ENCODE measurements around the gene GNPTG. TPM values are rescaled to one million over a fixed set of nuclear protein-coding genes. Genes with fewer than 3 reads are reported as not detected.

GNPTG gene
- polyA plus RNA-seq, 1 of the 3 experiments (the other 2 are of a cell fraction), result 113 TPM

- Histone ChIP-seq H2AFZ (ENCODE audit: low read depth) (no peak overlapping the region), H3F3A (replicated peaks; ENCODE audit: insufficient read depth) (no peaks in the 10 kb centered on the region), H3K9me2 (no peaks in the 10 kb centered on the region), H3K4me1 (ENCODE audit: control insufficient read depth in 1 of 2, insufficient read depth in 2 of 2, low read depth in 1 of 2, low read length in 1 of 2) (peaks cover 0 to 6% of the 10 kb centered on the region in 2 experiments; a peak in 1 of 4 replicates), H3K4me3 (ENCODE audit: low read depth in 2 of 2, low read length in 1 of 2) (peak overlapping the region; percentile 57 to 64; a peak in 2 of 4 replicates), H3K27ac (ENCODE audit: low read depth in 2 of 2, low read length in 1 of 2) (peak overlapping the region in 1 of 2 experiments; percentile 42; a peak in 1 of 4 replicates), H3K4me2 (peak overlapping the region; percentile 87), H3K9ac (no peak overlapping the region; the same call in 1 of the 2 replicates), H3K9me3 (no peaks in the 10 kb centered on the region), H3K27me3 (ENCODE audit: insufficient read depth) (no peaks in the 10 kb centered on the region), H3K36me3 (replicated peaks in 1 of 2; ENCODE audit: control insufficient read depth in 1 of 2, insufficient read depth in 2 of 2, low read length in 1 of 2) (no peaks in the 10 kb centered on the region), H3K79me2 (ENCODE audit: insufficient read depth) (peaks cover 40% of the 10 kb centered on the region), H4K20me1 (ENCODE audit: insufficient read depth) (peaks cover 9% of the 10 kb centered on the region; the same call in 1 of the 2 replicates)
- CTCF ChIA-PET, result interaction anchor here (0.6 to 1.4 kb wide), 4 partner anchors 70 to 372 kb away, joined by 3 to 5 read pairs (median 3); no protein-coding TSS in a partner anchor
- TF ChIP-seq RAD21 (IDR thresholded peaks at IDR 0.05; ENCODE audit: low read length), result no peak
- POLR2A ChIA-PET, result interaction anchor here (0.6 to 1.4 kb wide), 3 partner anchors 13 to 51 kb away, joined by 3 to 7 read pairs (median 3); partner anchors contain the start of gene UQCC4
- DNase-seq, result peak; percentile 53
- 40% methylated on average over 9 of the region's 11 CpGs for WGBS (ENCODE audit: low lambda C conversion rate)
Measured at GRCh38 chr16:1407753-1408152, 56.0 kb downstream of the GNPTG start.

DNA sequence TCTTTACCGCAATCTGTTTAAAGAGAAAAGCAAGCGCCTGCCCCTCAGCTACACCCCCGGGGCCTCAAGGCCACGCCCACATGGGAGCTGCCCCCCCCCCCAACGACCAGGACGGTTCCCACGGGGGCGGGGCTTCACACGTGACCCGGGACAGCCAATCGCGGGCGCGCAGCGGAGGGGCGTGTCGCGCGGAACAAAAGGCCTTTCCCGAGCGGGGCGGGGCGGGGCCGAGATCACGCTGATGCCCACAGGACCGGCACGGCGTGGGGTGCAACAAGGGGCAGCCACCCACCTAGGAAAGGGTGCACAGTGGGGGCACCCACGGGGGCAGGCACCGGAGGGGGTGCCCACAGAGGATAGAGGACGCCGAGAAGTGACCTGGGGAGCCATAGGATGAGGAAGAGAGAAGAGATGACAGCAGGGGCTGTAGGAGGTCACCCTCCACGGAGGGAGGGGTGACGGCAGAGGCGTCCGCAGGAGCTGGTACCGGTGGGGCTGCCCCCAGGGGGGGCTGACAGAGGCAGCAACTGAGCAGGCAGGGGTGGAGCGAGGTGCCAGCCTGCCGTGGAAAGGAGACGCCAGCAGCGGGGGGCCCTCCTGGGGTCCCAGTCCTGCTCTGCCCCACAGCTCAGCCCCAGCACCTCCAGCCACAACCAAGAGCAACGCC is 56.6 kb downstream of the GNPTG start:
- Histone ChIP-seq H3F3A (replicated peaks; ENCODE audit: insufficient read depth) (peaks cover 2% of the 10 kb centered on the region), H3K9me2 (no peaks in the 10 kb centered on the region), H3K9me3 (no peaks in the 10 kb centered on the region), H3K9ac (peak overlapping the region; percentile 58; the same call in 1 of the 2 replicates), H3K79me2 (ENCODE audit: insufficient read depth) (peaks cover 46% of the 10 kb centered on the region), H3K4me1 (ENCODE audit: control insufficient read depth in 1 of 2, insufficient read depth in 2 of 2, low read depth in 1 of 2, low read length in 1 of 2) (peaks cover 0 to 6% of the 10 kb centered on the region in 2 experiments; a peak in 1 of 4 replicates), H3K4me3 (ENCODE audit: low read depth in 2 of 2, low read length in 1 of 2) (peak overlapping the region; percentile 57 to 64), H2AFZ (ENCODE audit: low read depth) (peak overlapping the region; percentile 94; the same call in 1 of the 2 replicates), H3K27me3 (ENCODE audit: insufficient read depth) (no peaks in the 10 kb centered on the region), H3K27ac (ENCODE audit: low read depth in 2 of 2, low read length in 1 of 2) (peak overlapping the region in 1 of 2 experiments; percentile 42; a peak in 3 of 4 replicates), H4K20me1 (ENCODE audit: insufficient read depth) (peaks cover 9% of the 10 kb centered on the region; the same call in 1 of the 2 replicates), H3K36me3 (replicated peaks in 1 of 2; ENCODE audit: control insufficient read depth in 1 of 2, insufficient read depth in 2 of 2, low read length in 1 of 2) (no peaks in the 10 kb centered on the region), H3K4me2 (peak overlapping the region; percentile 87)
- peak; percentile 99 for DNase-seq
- TF ChIP-seq NRF1 (IDR thresholded peaks at IDR 0.05; ENCODE audit: low read depth, low read length) (no peak), ELF1 (IDR thresholded peaks at IDR 0.05) (no peak), EP300 (IDR thresholded peaks at IDR 0.05; ENCODE audit: borderline replicate concordance in 1 of 2, low read depth in 1 of 2, low read length in 1 of 2) (no peak), JUND (IDR thresholded peaks at IDR 0.05) (no peak), FOXM1 (IDR thresholded peaks at IDR 0.05; ENCODE audit: low read depth) (no peak), GABPA (IDR thresholded peaks at IDR 0.05; ENCODE audit: low read depth) (no peak), SIN3A (IDR thresholded peaks at IDR 0.05; ENCODE audit: borderline replicate concordance, low read depth, low read length) (peak; percentile 38; the same call in 1 of the 2 replicates), SMC3 (IDR thresholded peaks at IDR 0.05; ENCODE audit: low read depth, low read length) (no peak), FOXJ3 (CRISPR knock-in tag; IDR thresholded peaks at IDR 0.05) (no peak), GATA2 (CRISPR knock-in tag; IDR thresholded peaks at IDR 0.05) (no peak), RCOR1 (IDR thresholded peaks at IDR 0.05; ENCODE audit: low read length) (no peak), RFX5 (IDR thresholded peaks at IDR 0.05; ENCODE audit: low read length) (no peak), TAF1 (IDR thresholded peaks at IDR 0.05; ENCODE audit: borderline replicate concordance, low read depth, low read length) (no peak), USF2 (IDR thresholded peaks at IDR 0.05; ENCODE audit: borderline replicate concordance, low read depth, low read length) (peak; percentile 79; the same call in 1 of the 2 replicates), MAX (IDR thresholded peaks at IDR 0.05; ENCODE audit: low read depth) (peak; percentile 26; the same call in 1 of the 2 replicates), CHD2 (IDR thresholded peaks at IDR 0.05; ENCODE audit: low read length, partially characterized antibody) (no peak), TEAD4 (IDR thresholded peaks at IDR 0.05; ENCODE audit: borderline replicate concordance, insufficient read depth) (no peak), YY1 (IDR thresholded peaks at IDR 0.05; ENCODE audit: low read depth) (no peak), EZH2phosphoT487 (IDR thresholded peaks at IDR 0.05; ENCODE audit: borderline replicate concordance, low read depth) (no peak), MXI1 (IDR thresholded peaks at IDR 0.05; ENCODE audit: low read depth, low read length) (peak; percentile 84)
- TF ChIP-seq, protein P1, sequence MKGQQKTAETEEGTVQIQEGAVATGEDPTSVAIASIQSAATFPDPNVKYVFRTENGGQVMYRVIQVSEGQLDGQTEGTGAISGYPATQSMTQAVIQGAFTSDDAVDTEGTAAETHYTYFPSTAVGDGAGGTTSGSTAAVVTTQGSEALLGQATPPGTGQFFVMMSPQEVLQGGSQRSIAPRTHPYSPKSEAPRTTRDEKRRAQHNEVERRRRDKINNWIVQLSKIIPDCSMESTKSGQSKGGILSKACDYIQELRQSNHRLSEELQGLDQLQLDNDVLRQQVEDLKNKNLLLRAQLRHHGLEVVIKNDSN (IDR thresholded peaks at IDR 0.05; ENCODE audit: borderline replicate concordance, low read depth), result peak; percentile 98
- TF ChIP-seq, protein P2, sequence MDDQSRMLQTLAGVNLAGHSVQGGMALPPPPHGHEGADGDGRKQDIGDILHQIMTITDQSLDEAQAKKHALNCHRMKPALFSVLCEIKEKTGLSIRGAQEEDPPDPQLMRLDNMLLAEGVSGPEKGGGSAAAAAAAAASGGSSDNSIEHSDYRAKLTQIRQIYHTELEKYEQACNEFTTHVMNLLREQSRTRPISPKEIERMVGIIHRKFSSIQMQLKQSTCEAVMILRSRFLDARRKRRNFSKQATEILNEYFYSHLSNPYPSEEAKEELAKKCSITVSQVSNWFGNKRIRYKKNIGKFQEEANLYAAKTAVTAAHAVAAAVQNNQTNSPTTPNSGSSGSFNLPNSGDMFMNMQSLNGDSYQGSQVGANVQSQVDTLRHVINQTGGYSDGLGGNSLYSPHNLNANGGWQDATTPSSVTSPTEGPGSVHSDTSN (IDR thresholded peaks at IDR 0.05), result no peak
- ChIA-PET CTCF (interaction anchor here (0.6 to 1.4 kb wide), 4 partner anchors 71 to 372 kb away, joined by 3 to 5 read pairs (median 3); no protein-coding TSS in a partner anchor), POLR2A (interaction anchor here (0.6 to 1.4 kb wide), 3 partner anchors 13 to 51 kb away, joined by 3 to 7 read pairs (median 3); partner anchors contain the start of gene UQCC4)
- WGBS (ENCODE audit: low lambda C conversion rate), result 1% methylated on average over 21 of the region's 42 CpGs
